Dermis lymphatic vessel endothelial cell (primary cell): Measurements from ENCODE around the gene TCEAL5. TPM values are rescaled to one million over a fixed set of nuclear protein-coding genes. Genes with fewer than 3 reads are reported as not detected.

Source experiments
- total RNA-seq: library from RNA; depleted of rRNA; stranded (reverse); fragments of >200 nt; gene quantifications from 2 replicates; pipeline ENCODE4 v1.2.1, GENCODE V29; 2014

The TCEAL5 gene, protein sequence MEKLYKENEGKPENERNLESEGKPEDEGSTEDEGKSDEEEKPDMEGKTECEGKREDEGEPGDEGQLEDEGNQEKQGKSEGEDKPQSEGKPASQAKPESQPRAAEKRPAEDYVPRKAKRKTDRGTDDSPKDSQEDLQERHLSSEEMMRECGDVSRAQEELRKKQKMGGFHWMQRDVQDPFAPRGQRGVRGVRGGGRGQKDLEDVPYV
- total RNA-seq: not detected in 2 replicates

DNA sequence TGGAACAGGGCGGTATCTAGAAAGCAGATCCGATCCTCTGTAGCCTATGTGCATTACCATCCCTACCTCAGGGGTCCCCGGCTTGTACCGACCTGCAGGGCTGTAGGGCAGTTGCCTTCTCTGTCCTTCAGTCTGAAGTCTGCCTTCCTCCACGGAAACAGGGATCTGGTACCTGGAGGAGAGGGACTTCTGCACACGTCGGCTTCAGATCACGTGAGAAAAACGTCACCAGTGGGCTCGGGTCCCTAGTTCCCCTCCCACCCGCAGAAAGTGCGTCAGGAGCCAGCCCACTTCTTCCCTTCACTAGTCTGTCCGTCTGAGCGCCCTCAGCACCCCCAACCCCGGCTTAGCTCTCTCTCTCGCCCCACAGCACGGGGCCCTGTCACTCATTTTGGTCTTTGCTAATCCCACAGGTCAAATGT is at the start of gene TCEAL5:
Gene TCEAL5, minus strand, starts transcription at position 170 of the 422 bp plus-strand sequence. CDS start 2,187 bp downstream, outside the sequence.

DNA sequence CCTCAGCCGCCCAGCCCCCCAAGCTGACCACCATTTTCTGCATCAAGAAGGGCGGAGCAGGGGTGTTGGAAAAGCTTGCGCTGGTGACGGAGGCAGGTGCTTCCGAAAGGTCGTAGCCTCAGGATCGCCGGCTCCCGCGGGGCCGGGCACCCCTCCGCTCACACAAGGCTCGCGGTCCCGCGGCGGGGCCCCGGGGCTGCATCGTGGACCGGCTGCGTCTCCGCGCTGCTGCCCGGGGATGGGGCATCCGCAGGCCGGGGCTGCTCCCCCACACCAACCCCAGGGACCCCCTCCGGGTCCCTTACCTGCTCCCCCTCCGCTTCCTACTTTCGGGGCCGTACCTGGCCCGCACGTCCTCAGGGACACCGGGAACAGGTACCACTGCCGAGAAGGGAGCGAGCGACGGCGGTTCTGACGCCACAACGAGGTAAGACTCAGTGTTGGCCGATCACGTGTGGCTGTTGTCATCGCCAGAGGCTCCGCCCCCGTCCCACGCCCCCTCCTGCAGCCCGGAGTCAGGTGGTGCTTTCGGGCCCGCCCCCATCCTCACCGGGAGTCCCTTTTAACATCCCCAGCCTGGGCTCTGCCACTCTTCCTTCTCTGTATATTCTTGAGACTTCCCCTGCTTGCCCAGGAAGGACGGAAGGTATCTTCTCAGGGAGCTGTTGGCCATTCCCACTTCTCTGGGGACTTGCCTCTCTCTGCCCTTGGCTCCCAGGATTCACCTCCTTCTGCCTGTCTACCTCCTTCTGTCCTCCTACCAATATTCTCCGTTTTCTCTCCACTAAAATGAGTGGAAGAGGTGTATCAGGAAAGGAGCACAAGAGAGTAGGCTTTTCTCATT is 34.2 kb upstream of the TCEAL5 start, which contains the start of gene BEX2:
Gene BEX2, minus strand, starts transcription at position 436 of the 844 bp plus-strand sequence. CDS start 1,014 bp downstream, outside the sequence.

DNA sequence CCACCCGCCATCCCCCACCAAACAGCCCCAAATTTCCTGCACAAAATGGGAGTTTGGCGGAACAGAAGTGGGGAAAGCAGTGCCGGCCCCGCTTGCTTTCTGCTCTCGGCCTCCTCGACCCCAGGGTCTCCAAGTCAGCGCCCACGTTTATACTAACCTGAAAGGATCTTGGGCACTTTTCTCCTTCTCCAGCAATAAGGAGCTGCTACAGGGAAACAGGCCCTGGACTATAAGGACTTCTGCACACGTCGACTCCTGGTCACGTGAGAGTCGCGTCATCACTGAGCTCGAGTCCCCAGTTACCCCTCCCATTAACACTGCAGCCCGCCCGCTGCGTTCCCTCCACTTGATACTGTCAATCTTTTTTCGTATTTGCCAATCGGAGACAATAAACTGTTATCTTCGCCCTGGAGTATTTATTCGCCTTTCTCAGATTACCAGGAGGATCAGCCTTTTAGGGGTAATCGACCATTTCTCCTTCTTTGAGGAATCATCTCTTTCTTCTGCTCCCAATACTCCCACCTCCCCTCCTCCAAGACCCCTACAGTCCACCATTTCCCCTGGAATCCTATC is 21.5 kb downstream of the TCEAL5 start, which contains the start of gene TCEAL8:
Gene TCEAL8, minus strand, starts transcription at position 235 of the 573 bp plus-strand sequence. CDS start 1,176 bp downstream, outside the sequence.

Other genes with a start within 250 kb of the TCEAL5 start
- 0.33 TPM in 1 of 2 replicates, not detected in the other for gene BEX1, start 212.6 kb downstream of the TCEAL5 start, total RNA-seq
- gene NXF3, start 183.6 kb downstream of the TCEAL5 start, total RNA-seq: not detected in 2 replicates
- gene BEX4, start 61.6 kb downstream of the TCEAL5 start, total RNA-seq: 26.5 and 31.6 TPM in 2 replicates
- 68.8 and 88.4 TPM in 2 replicates for gene TCEAL8, start 21.6 kb downstream of the TCEAL5 start, total RNA-seq
- gene BEX2, start 34.2 kb upstream of the TCEAL5 start, total RNA-seq: 1.3 and 4.4 TPM in 2 replicates
- gene TCEAL7, start 53.5 kb upstream of the TCEAL5 start, total RNA-seq: 0.11 TPM in 1 of 2 replicates, not detected in the other
- gene TCEAL9, start 79.8 kb upstream of the TCEAL5 start, total RNA-seq: 76.1 and 76.7 TPM in 2 replicates
- 201 and 209 TPM in 2 replicates for gene BEX3, start 99.8 kb upstream of the TCEAL5 start, total RNA-seq
- under 0.01 TPM in 2 replicates for gene RAB40A, start 242.7 kb upstream of the TCEAL5 start, total RNA-seq